DMS53 treated with DMSO at 0.1 percent for 48 hours (cell line): ENCODE data around the gene TMEM151A.

Experiments
- DNase-seq: peaks from one replicate; lab custom pipeline; 2025; ENCODE audit not compliant: unreplicated experiment; lab: John Stamatoyannopoulos, UW

Gene TMEM151A

GRCh38 chr11:66282468-66283455 is 8.9 kb upstream of the TMEM151A start:
- peak; percentile 98 for DNase-seq

GRCh38 chr11:66283461-66284105 is 8.1 kb upstream of the TMEM151A start:
- no peak for DNase-seq

DNA sequence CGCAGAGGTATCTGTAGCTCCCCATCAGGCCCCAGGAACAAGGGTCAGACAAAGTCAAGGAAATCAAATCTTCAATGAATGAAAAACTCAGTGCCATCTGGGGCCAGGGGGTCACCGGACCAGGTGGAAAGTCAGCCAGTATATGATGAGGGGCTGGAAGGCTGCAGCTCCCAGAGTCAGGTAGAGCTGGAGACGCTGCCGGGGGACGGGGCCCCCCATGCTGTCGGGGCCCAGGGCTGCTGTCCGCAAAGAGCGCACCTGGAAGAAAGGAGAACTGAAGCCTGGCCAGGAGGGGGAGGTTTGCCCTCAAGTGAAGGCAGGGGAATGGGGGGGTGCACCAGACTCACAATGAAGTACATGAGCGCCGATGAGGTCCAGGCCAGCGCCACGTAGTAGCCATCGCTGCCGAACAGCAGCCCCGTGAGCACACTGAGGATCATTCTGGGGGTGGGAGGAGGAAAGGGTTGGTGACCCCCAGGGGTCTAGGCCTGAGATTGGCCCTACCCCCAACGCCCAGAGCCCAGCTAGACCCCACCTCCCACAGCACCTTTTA is 7.1 kb upstream of the TMEM151A start:
- no peak for DNase-seq

- no peak for DNase-seq
These were observed 6.3 kb upstream of the TMEM151A start for GRCh38 chr11:66285250-66285947.

DNA sequence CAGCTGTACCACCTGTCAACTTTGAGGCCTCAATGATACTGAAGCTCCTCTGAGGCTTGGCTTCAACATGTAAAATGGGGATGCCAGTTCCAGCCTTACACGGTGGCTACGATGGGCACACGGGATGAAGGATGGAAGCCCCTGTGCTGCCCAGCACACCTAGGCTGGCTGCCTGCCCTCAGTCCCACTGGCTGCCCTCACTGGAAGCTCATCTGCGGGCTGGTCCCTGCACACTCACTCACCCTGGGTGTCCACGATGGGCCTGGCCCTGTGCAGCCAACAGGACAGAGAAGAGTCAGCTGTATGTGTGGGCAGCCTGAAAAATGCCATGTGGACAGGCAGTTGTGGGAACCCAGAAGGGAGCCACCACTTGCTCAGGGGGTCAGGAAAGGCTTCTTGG is 5.0 kb upstream of the TMEM151A start:
- DNase-seq = no peak

DNA sequence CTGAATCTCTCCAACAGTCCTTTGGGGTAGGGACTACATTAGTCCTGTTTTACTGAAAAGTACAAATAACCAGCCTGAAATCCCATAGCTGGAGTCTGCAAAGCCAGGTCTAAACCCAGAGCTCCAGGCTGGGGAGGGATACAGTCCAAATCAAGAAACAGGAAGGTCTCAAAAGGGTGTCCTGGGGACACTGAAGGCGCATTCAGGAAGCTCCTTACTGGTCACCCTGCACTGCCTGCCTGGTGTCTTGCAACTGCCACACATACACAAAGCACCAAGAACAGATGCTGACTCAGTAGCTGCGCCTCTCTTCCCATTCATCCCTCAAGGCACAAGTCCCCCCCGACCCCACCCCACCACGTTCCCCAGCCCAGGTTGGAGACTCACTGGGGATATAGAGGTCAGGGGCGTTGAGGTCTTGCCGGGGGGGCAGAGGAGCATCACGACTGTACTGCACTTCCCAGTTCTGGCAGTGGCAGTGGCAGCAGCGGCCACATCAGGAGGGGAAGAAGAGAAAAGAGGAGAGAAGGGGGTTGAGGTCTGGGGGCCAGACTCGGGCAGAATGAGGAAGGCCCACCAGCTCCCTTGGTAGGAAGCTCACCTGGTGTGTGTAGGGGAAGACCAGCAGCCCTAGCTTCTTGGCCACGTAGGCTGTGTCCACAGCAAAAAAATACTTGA is 4.3 kb upstream of the TMEM151A start:
- DNase-seq = no peak

- DNase-seq = no peak
These were observed 3.6 kb upstream of the TMEM151A start for GRCh38 chr11:66287889-66288670.

DNA sequence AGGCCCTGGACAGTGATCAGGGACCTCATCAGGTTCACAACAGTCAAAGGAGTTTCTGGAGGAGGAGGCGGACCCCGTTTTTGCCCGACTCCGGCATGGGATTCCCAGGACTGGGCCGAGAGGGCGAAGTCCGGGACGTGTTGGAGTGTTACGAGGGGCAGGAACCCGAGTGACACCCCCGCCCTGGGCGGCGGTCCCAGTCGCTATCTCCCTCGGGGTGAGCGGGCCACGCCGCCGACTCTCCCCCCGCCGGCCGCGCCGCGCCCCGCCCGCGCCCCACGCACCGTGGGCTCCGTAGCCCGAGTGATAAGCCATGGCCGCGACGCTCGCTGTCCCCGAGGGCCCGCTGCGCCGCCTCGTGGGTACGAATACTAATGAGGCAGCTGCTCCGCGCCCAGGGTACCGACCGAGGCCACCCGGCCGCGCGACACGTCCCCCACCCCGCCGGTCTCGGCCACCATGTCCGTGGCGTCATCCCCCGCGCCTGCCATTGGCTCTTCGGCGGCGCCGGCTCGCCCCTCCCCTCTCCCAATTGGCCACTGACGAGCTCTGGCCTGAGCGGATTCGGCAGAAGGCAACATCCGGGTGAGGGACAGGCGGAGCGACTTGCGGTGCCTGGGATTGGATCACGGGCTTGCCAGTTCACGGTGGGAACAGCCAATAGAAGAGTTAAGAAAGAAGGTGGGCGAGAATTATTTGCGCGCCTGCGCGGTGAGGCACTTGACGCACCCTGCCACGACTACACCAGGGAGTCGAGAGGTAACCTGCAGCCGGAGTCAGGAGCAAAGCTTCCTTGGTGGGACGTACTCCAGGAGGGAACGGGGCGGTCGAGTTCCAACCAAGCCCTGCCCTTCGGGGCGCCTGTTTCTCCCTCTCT is 2.8 kb upstream of the TMEM151A start, which contains the start of gene YIF1A:
TSS of gene YIF1A (minus strand) at position 473 of the 877 bp plus-strand sequence. CDS start at position 315, 158 bp downstream.
- DNase-seq = peak; percentile 100

DNA sequence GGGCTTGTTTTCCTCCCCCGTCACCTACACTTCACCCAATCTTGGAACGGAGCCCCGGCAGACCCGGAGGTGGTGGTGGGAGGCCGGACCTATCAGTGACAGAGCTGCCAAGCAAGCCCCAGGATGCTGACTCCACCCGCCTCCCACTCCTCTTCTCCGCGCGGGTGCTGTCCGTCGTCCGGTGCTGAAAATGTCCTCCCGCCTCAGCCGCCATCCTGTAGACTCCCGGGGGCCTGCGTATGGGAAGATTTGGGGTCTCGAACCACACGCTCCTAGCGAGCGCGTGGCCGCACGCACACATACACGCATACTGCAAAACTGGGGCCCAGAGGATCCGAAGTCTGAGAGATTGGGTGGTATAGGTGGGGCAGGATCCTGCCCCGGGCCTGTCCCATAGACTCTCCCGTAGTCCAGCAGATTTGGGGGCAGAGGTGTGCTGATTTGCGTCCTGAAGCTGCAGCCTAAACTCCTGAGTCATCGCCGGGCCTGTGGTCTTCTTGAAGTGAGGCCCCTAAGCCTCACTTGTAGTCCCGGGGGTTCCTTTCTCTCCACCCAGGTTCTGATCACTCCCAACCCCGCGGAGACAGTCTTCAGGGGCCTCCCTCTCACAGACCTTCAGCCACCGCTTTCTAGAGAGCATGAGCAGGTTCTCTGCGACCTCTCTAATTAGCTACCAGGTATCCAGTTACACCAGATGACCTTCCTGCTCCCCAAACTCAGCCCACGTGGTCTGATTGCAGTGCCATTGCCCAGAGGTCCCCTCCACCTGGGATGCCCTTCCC is 2.0 kb upstream of the TMEM151A start:
- DNase-seq = peak; percentile 92

- no peak for DNase-seq
These were observed 1.4 kb upstream of the TMEM151A start for GRCh38 chr11:66290330-66290621.

GRCh38 chr11:66291303-66291705 is 390 bp upstream of the TMEM151A start:
- no peak for DNase-seq

- DNase-seq = no peak
These were observed 1.0 kb downstream of the TMEM151A start for GRCh38 chr11:66292543-66293332.

DNA sequence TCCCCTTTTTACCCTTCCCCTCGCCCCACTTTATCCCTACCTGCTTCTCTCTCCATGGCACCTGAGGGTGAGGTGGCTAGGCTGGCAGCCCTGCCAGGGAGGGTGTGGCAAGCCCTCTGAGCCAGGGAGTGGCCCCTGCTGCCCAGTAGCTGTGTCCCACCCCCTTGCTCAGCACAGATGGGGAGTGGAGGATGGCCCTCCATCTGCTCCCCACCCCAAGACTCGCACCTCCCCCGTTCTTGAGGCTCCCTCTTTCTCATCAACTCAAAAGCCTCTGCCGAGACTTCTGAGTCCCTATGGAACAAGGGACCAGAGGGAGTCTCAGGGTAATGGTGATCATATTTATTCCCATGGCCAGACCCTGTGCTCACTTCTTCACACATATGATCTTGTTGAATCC is 1.7 kb downstream of the TMEM151A start:
- DNase-seq = no peak

- DNase-seq = no peak
These were observed 2.3 kb downstream of the TMEM151A start for GRCh38 chr11:66293777-66294625.

DNA sequence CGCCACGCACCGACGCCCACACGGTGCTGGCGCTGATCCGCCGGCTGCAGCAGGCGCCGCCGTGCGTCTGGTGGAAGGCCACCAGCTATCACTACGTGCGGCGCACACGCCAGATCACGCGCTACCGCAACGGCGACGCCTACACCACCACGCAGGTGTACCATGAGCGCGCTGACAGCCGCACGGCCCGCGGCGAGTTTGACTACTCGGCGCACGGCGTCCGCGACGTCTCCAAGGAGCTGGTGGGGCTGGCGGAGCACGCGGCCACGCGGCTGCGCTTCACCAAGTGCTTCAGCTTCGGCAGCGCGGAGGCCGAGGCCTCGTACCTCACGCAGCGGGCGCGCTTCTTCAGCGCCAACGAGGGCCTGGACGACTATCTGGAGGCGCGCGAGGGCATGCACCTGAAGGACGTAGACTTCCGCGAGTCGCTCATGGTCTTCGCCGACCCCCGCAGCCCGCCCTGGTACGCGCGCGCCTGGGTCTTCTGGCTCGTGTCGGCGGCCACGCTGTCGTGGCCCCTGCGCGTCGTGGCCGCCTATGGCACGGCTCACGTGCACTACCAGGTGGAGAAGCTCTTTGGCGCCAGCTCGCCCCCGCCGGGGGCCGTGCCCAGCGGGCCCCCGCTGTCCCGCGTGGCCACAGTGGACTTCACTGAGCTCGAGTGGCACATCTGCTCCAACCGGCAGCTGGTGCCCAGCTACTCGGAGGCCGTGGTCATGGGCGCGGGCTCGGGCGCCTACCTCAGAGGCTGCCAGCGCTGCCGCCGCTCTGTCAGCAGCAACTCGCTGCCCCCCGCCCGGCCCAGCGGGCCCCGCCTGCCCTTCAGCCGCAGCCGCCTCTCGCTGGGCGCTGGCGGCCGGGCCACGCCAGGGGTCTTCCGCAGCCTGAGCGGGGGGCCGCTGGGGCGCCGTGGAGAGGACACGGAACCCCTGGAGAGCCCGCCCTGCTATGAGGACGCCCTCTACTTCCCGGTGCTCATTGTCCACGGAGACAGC is 3.2 kb downstream of the TMEM151A start:
- DNase-seq = no peak
